ENCODE results near the gene RAB18. TPM values are rescaled to one million over a fixed set of nuclear protein-coding genes. Genes with fewer than 3 reads are reported as not detected.
"Not testable (repeated sequence)": the region's sequence is repeated elsewhere in the genome, so short reads cannot be mapped to it uniquely, and the experiment has no call there.

RAB18 gene
- total RNA-seq, 4 donors from 2014 or later, result 13.1 to 84.5 (median 36.4) TPM

DNA sequence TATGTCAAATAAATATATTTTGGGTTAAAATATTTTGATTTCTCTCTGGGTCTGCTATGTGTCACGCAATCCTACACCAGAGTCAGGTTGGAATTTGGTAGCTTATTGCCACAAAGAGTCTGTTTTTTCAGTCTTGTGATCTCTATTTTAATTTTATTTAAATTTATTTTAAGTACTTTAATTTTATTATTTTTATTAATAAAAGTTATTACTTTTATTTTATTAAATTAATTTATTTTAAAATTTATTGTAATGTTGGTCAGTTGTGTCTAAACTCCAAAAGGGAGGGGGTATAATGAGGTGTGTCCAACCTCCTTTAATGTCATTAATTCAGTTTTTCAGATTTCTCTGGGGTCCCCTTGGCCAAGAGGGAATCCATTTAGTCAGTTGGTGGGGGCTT, 42.8 kb upstream of the RAB18 start:
- Histone ChIP-seq H3K9me3 (no peaks in the 10 kb centered on the region), H3K4me1 (no peaks in the 10 kb centered on the region), H3K27me3 (no peaks in the 10 kb centered on the region), H3K27ac (no peak overlapping the region), H3K36me3 (no peaks in the 10 kb centered on the region), H3K4me3 (no peak overlapping the region)
- no peak for DNase-seq
- WGBS, 2 donors (ENCODE audit: low coverage in 1 of 2), result 86 to 90% methylated on average over 1 of the region's 1 CpG
- intact Hi-C loops (cut with DNase I; ENCODE audit: low total_unique reads), result no loop called here
- TF ChIP-seq EP300 (IDR thresholded peaks at IDR 0.05; ENCODE audit: low read depth) (no peak), POLR2AphosphoS5 (IDR thresholded peaks at IDR 0.05) (no peak), CTCF (IDR thresholded peaks at IDR 0.05) (no peak), POLR2A (IDR thresholded peaks at IDR 0.05) (no peak)
- in situ Hi-C loops (cut with MboI; ENCODE audit: low pct_ligation_motif_present in 1 of 4, low pct_unique_long_range_greater_than_20kb in 1 of 4, low sequenced_read_pairs in 3 of 4), result no loop called here

DNA sequence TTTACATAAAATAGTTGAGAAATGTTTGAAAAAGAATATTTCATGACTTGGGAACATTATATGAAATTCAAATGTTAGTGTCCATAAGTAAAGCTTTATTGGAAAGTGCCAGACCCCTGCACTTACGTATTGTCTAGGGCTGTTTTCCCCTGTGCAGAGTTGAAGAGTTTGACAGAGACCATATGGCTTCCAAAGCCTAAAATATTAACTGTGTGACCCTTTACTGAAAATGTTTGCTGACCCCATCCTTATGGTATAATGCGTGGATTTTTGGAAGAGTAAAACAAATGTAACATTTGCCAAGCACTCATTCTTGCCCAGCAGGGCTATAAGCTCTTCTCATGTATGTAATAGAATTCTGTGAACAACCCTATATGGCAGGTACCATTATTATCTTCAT, 40.1 kb upstream of the RAB18 start:
- Histone ChIP-seq H3K27ac (no peak overlapping the region), H3K27me3 (no peaks in the 10 kb centered on the region), H3K36me3 (no peaks in the 10 kb centered on the region), H3K9me3 (no peaks in the 10 kb centered on the region), H3K4me3 (no peak overlapping the region), H3K4me1 (no peaks in the 10 kb centered on the region)
- no peak for DNase-seq
- TF ChIP-seq POLR2AphosphoS5 (IDR thresholded peaks at IDR 0.05), result no peak
- TF ChIP-seq EP300 (IDR thresholded peaks at IDR 0.05; ENCODE audit: low read depth), result no peak
- TF ChIP-seq CTCF (IDR thresholded peaks at IDR 0.05), result no peak
- TF ChIP-seq POLR2A (IDR thresholded peaks at IDR 0.05), result no peak
- WGBS, 2 donors (ENCODE audit: low coverage in 1 of 2), result 42 to 81% methylated on average over 2 of the region's 2 CpGs
- intact Hi-C loops (cut with DNase I; ENCODE audit: low total_unique reads), result no loop called here
- in situ Hi-C loops (cut with MboI; ENCODE audit: low pct_ligation_motif_present in 1 of 4, low pct_unique_long_range_greater_than_20kb in 1 of 4, low sequenced_read_pairs in 3 of 4), result no loop called here

GRCh38 chr10:27464993-27465392, 39.1 kb upstream of the RAB18 start:
- WGBS, 2 donors (ENCODE audit: low coverage in 1 of 2), result 62 to 78% methylated on average over 1 to 3 of the region's 3 CpGs
- intact Hi-C loops (cut with DNase I; ENCODE audit: low total_unique reads) (no loop called here), in situ Hi-C loops (cut with MboI; ENCODE audit: low pct_ligation_motif_present in 1 of 4, low pct_unique_long_range_greater_than_20kb in 1 of 4, low sequenced_read_pairs in 3 of 4) (no loop called here)
- no peaks in the 10 kb centered on the region for H3K4me1 ChIP-seq
- no peaks in the 10 kb centered on the region for H3K27me3 ChIP-seq
- H3K27ac ChIP-seq, result peak overlapping the region in 1 of 4 donors; percentile 8
- H3K9me3 ChIP-seq, result no peaks in the 10 kb centered on the region
- no peak for DNase-seq
- no peak overlapping the region for H3K4me3 ChIP-seq
- no peaks in the 10 kb centered on the region for H3K36me3 ChIP-seq
- TF ChIP-seq POLR2AphosphoS5 (IDR thresholded peaks at IDR 0.05), result no peak

GRCh38 chr10:27465596-27465995, 38.5 kb upstream of the RAB18 start:
- H3K4me3 ChIP-seq; H3K27ac ChIP-seq; H3K36me3 ChIP-seq; in situ Hi-C loops (cut with MboI; ENCODE audit: low pct_ligation_motif_present in 1 of 4, low pct_unique_long_range_greater_than_20kb in 1 of 4, low sequenced_read_pairs in 3 of 4); H3K9me3 ChIP-seq; intact Hi-C loops (cut with DNase I; ENCODE audit: low total_unique reads); H3K27me3 ChIP-seq; DNase-seq; H3K4me1 ChIP-seq: not testable (repeated sequence)
- 72% methylated on average over 9 of the region's 9 CpGs; no CpG with 5 or more reads in 1 of the 2 donors for WGBS, 2 donors (ENCODE audit: low coverage in 1 of 2)

GRCh38 chr10:27470885-27471284, 33.2 kb upstream of the RAB18 start:
- intact Hi-C loops (cut with DNase I; ENCODE audit: low total_unique reads), result no loop called here
- H3K27ac ChIP-seq, result no peak overlapping the region
- H3K9me3 ChIP-seq, result no peaks in the 10 kb centered on the region
- no peaks in the 10 kb centered on the region for H3K27me3 ChIP-seq
- H3K4me3 ChIP-seq, result no peak overlapping the region
- no peaks in the 10 kb centered on the region for H3K36me3 ChIP-seq
- no peak for DNase-seq
- TF ChIP-seq EP300 (IDR thresholded peaks at IDR 0.05; ENCODE audit: low read depth), result no peak
- no peak for TF ChIP-seq CTCF (IDR thresholded peaks at IDR 0.05)
- no peak for TF ChIP-seq POLR2A (IDR thresholded peaks at IDR 0.05)
- 70% methylated on average over 5 of the region's 5 CpGs; no CpG with 5 or more reads in 1 of the 2 donors for WGBS, 2 donors (ENCODE audit: low coverage in 1 of 2)
- no peaks in the 10 kb centered on the region for H3K4me1 ChIP-seq
- in situ Hi-C loops (cut with MboI; ENCODE audit: low pct_ligation_motif_present in 1 of 4, low pct_unique_long_range_greater_than_20kb in 1 of 4, low sequenced_read_pairs in 3 of 4), result no loop called here
